PFSK-1 (cell line): ENCODE results near the gene S100A7.

Experiments
- POLR2AphosphoS5 ChIP-seq: IDR thresholded peaks from 2 replicates; pipeline ENCODE4 v1.6.1; 2012; ENCODE audit warnings: low read depth, mild to moderate bottlenecking, control low read depth, low read length, moderate library complexity
- REST ChIP-seq, 2 experiments: IDR thresholded peaks; 2 replicates each; pipeline versions ENCODE4 v1.6.1 to v1.8.0; 2011 to 2012; ENCODE audit warnings: low read depth in 2 of 2, low read length in 2 of 2, control low read depth in 1 of 2, inconsistent platforms in 1 of 2, mild to moderate bottlenecking in 1 of 2, moderate library complexity in 1 of 2; ENCODE audit not compliant: insufficient read depth in 1 of 2

GRCh38 chr1:153456396-153456795 is 4.1 kb downstream of the S100A7 start:
- TF ChIP-seq POLR2AphosphoS5: no peak
- no peak for TF ChIP-seq REST (IDR thresholded peaks at IDR 0.05; ENCODE audit: insufficient read depth in 1 of 2, low read depth in 2 of 2, low read length in 2 of 2)
